Ammon's horn (tissue), 1 donor: ENCODE measurements around the gene TCP11X2.
"Not testable (repeated sequence)": the region's sequence is repeated elsewhere in the genome, so short reads cannot be mapped to it uniquely, and the experiment has no call there.

Source experiments
- DNase-seq: peaks from one replicate; pipeline ENCODE4 v3.0.0-alpha.2; 2016; ENCODE audit warnings: low spot score

TCP11X2 gene

GRCh38 chrX:102471762-102472220 lies at the start of gene TCP11X2:
TSS of gene TCP11X2 (minus strand) at chrX:102471812.
- DNase-seq, result not testable (repeated sequence)

- DNase-seq, result peak; percentile 14
Measured at GRCh38 chrX:102517326-102517725, 45.7 kb upstream of the TCP11X2 start.

GRCh38 chrX:102515975-102516941 lies 44.6 kb upstream of the TCP11X2 start, which contains the start of gene TMSB15A:
TSS of gene TMSB15A (minus strand) at chrX:102516739.
- peak; percentile 56 for DNase-seq

GRCh38 chrX:102514536-102514935 lies 42.9 kb upstream of the TCP11X2 start:
- DNase-seq, result no peak

GRCh38 chrX:102498732-102499131 lies 27.1 kb upstream of the TCP11X2 start:
- no peak for DNase-seq

- DNase-seq, result no peak
Measured at GRCh38 chrX:102491766-102492165, 20.2 kb upstream of the TCP11X2 start.

GRCh38 chrX:102478765-102479164 lies 7.2 kb upstream of the TCP11X2 start:
- DNase-seq, result not testable (repeated sequence)

- not testable (repeated sequence) for DNase-seq
Measured at GRCh38 chrX:102470215-102470614, 1.4 kb downstream of the TCP11X2 start.

GRCh38 chrX:102458615-102459014 lies 13.0 kb downstream of the TCP11X2 start:
- DNase-seq, result not testable (repeated sequence)

- not testable (repeated sequence) for DNase-seq
Measured at GRCh38 chrX:102439908-102440307, 31.7 kb downstream of the TCP11X2 start, which contains the start of gene NXF2B. TSS of gene NXF2B (minus strand) at chrX:102440008. CDS start at chrX:102380036, 59,972 bp downstream.

GRCh38 chrX:102414493-102414892 lies 57.1 kb downstream of the TCP11X2 start:
- not testable (repeated sequence) for DNase-seq
